ENCODE results near the gene NKPD1. TPM values are rescaled to one million over a fixed set of nuclear protein-coding genes. Genes with fewer than 3 reads are reported as not detected.

The NKPD1 gene
- total RNA-seq = under 0.01 and 0.13 TPM in 2 replicates

GRCh38 chr19:45160870-45161737 is at the start of gene NKPD1:
Gene NKPD1, minus strand, starts transcription at chr19:45160982. Its CDS starts 832 bp downstream, at chr19:45160150.

GRCh38 chr19:45178262-45179071 is 17.7 kb upstream of the NKPD1 start, which contains the start of gene BLOC1S3:
Gene BLOC1S3, plus strand, starts transcription at chr19:45178784. Its CDS starts 513 bp downstream, at chr19:45179297.

GRCh38 chr19:45177817-45178261 is 17.1 kb upstream of the NKPD1 start, which contains the start of gene TRAPPC6A:
Gene TRAPPC6A, minus strand, starts transcription at chr19:45178237. Its CDS starts 19 bp downstream, at chr19:45178218.

Other genes with a start within 250 kb of the NKPD1 start
- gene APOC1, start 246.4 kb downstream of the NKPD1 start, total RNA-seq = 0.31 and 1.5 TPM in 2 replicates
- not detected in 2 replicates for gene APOC4, start 218.7 kb downstream of the NKPD1 start, total RNA-seq
- gene APOC2, start 214.9 kb downstream of the NKPD1 start, total RNA-seq = not detected in 2 replicates
- gene CLPTM1, start 205.6 kb downstream of the NKPD1 start, total RNA-seq = 30.1 and 60.6 TPM in 2 replicates
- gene RELB, start 159.5 kb downstream of the NKPD1 start, total RNA-seq = 7.9 and 21.5 TPM in 2 replicates
- gene CLASRP, start 121.9 kb downstream of the NKPD1 start, total RNA-seq = 5.8 and 20.6 TPM in 2 replicates
- gene ZNF296, start 84.5 kb downstream of the NKPD1 start, total RNA-seq = 0.13 and 0.16 TPM in 2 replicates
- 14.2 and 22.5 TPM in 2 replicates for gene GEMIN7, start 81.7 kb downstream of the NKPD1 start, total RNA-seq
- gene PPP1R37, start 67.8 kb downstream of the NKPD1 start, total RNA-seq = 18.1 and 24.4 TPM in 2 replicates
- 14.4 and 16.2 TPM in 2 replicates for gene TRAPPC6A, start 17.3 kb upstream of the NKPD1 start, total RNA-seq
- 2.6 and 3.6 TPM in 2 replicates for gene BLOC1S3, start 17.8 kb upstream of the NKPD1 start, total RNA-seq
- 0.69 and 3.4 TPM in 2 replicates for gene EXOC3L2, start 84.4 kb upstream of the NKPD1 start, total RNA-seq
- 8.1 and 43.0 TPM in 2 replicates for gene MARK4, start 90.3 kb upstream of the NKPD1 start, total RNA-seq
- 0.16 TPM in 1 of 2 replicates, not detected in the other for gene CKM, start 161.9 kb upstream of the NKPD1 start, total RNA-seq
- gene KLC3, start 179.8 kb upstream of the NKPD1 start, total RNA-seq = 0.13 and 0.16 TPM in 2 replicates
- gene ERCC2, start 209.6 kb upstream of the NKPD1 start, total RNA-seq = 10.7 and 33.6 TPM in 2 replicates
- gene PPP1R13L, start 244.1 kb upstream of the NKPD1 start, total RNA-seq = 7.1 and 32.3 TPM in 2 replicates
- 5.8 and 12.6 TPM in 2 replicates for gene POLR1G, start 245.7 kb upstream of the NKPD1 start, total RNA-seq

All from bladder microvascular endothelial cell (primary cell).